NCI-H510A treated with DMSO at 0.1 percent for 48 hours (cell line): ENCODE results near the gene FREM2.

Experiments used
- DNase-seq: peaks from one replicate; lab custom pipeline; 2025; lab: John Stamatoyannopoulos, UW

Gene FREM2

GRCh38 chr13:38685974-38686576 lies 802 bp upstream of the FREM2 start:
- no peak for DNase-seq

- no peak for DNase-seq
Measured at GRCh38 chr13:38687246-38688229, 661 bp downstream of the FREM2 start.

GRCh38 chr13:38688674-38689073 lies 1.8 kb downstream of the FREM2 start:
- no peak for DNase-seq

GRCh38 chr13:38690231-38690630 lies 3.4 kb downstream of the FREM2 start:
- no peak for DNase-seq

GRCh38 chr13:38693168-38693567 lies 6.3 kb downstream of the FREM2 start:
- DNase-seq, result no peak

GRCh38 chr13:38693641-38694040 lies 6.8 kb downstream of the FREM2 start:
- DNase-seq, result no peak

- no peak for DNase-seq
Measured at GRCh38 chr13:38697197-38697596, 10.3 kb downstream of the FREM2 start.

- DNase-seq, result no peak
Measured at GRCh38 chr13:38697628-38698333, 10.9 kb downstream of the FREM2 start.

GRCh38 chr13:38700051-38700450 lies 13.2 kb downstream of the FREM2 start:
- no peak for DNase-seq

- DNase-seq, result no peak
Measured at GRCh38 chr13:38702669-38703068, 15.8 kb downstream of the FREM2 start.

- DNase-seq, result no peak
Measured at GRCh38 chr13:38703255-38703654, 16.4 kb downstream of the FREM2 start.

GRCh38 chr13:38705365-38705764 lies 18.5 kb downstream of the FREM2 start:
- no peak for DNase-seq

- no peak for DNase-seq
Measured at GRCh38 chr13:38707460-38707859, 20.6 kb downstream of the FREM2 start.

GRCh38 chr13:38713046-38713445 lies 26.2 kb downstream of the FREM2 start:
- no peak for DNase-seq

GRCh38 chr13:38718374-38718773 lies 31.5 kb downstream of the FREM2 start:
- no peak for DNase-seq

- DNase-seq, result no peak
Measured at GRCh38 chr13:38730332-38730731, 43.5 kb downstream of the FREM2 start.

- DNase-seq, result no peak
Measured at GRCh38 chr13:38733146-38733545, 46.3 kb downstream of the FREM2 start.

GRCh38 chr13:38735665-38736440 lies 49.0 kb downstream of the FREM2 start:
- no peak for DNase-seq

- DNase-seq, result no peak
Measured at GRCh38 chr13:38743466-38743865, 56.6 kb downstream of the FREM2 start.

GRCh38 chr13:38752686-38753085 lies 65.8 kb downstream of the FREM2 start:
- DNase-seq, result no peak

- no peak for DNase-seq
Measured at GRCh38 chr13:38753878-38754277, 67.0 kb downstream of the FREM2 start.

- no peak for DNase-seq
Measured at GRCh38 chr13:38755793-38756192, 68.9 kb downstream of the FREM2 start.
